Activated CD4-positive, alpha-beta T cell treated with anti-CD3 and anti-CD28 coated beads, Interleukin-2, amount 50 U/mL, for 1 hour (primary cell): ENCODE results near the gene CD1E.
"Not testable (repeated sequence)": the region's sequence is repeated elsewhere in the genome, so short reads cannot be mapped to it uniquely, and the experiment has no call there.

Source experiments
- DNase-seq: peaks from one replicate; pipeline ENCODE4 v3.0.0-alpha.2; 2020

The CD1E gene

DNA sequence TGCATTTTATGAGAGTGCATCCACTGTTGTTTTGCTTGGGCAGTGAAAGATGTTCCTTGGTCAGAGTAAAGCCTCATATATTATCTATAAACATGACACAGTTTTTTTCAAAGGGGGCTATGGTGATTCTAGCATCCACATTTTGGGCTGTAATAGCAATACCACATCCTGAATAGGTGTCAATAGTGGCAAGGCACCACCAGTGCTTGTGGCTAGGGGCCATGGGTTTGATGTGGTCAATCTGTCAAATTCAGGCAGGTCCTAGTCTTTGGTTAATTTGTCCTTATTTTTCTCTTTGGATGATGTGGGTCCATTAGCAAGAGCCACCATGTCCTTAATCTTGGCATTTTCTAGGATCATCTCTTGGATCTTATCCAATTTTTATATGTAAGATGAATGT is 13.1 kb downstream of the CD1E start:
- no peak for DNase-seq

DNA sequence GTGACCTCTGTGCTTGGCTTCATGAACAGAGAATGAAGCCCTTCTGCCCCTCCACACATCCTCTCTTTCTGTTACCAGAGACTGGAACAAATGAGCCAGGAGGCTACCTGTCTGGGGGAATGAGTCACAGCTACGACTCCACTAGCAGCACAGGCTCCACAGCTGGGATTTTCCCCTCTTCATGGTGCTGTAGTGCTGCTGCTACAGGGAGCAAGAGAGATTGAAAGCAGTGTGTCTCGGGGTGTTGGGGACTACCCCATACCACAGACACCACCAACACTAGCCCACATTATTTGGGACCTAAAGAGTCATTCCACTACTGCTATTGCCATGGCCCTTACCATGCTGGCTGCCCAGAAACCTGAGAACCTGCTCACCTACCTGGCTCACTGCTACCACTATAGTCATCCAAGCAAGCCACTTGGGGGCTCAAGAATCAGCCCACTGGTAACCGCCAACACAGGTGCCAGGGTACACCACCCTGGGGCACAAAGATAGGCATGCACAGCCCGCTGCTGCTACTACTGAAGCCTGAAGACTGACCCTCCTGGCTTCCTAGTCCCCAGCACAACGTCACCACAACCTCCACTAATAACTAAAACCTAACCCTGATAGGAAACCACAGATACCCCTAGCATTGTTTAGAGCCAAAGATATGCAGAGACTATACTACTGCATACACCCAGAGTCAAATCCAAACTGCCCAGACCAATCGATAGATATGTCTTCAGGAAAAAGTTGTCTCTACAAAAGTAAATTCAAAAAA is 17.7 kb downstream of the CD1E start:
- DNase-seq: no peak

DNA sequence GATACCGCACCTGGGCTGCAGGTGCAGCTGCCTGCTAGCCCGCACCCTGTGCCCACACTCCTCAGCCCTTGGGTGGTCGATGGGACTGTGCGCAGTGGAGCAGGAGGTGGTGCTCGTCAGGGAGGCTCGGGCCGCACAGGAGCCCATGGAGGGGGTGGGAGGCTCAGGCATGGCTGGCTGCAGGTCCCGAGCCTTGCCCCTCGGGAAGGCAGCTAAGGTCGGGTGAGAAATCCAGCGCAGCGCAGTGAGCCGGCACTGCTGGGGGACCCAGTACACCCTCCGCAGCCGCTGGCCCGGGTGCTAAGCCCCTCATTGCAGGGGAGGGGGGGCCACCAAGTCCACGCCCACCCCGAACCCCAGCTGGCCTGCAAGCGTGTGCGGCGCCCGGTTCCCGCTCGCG is 20.4 kb downstream of the CD1E start:
- DNase-seq: not testable (repeated sequence)

DNA sequence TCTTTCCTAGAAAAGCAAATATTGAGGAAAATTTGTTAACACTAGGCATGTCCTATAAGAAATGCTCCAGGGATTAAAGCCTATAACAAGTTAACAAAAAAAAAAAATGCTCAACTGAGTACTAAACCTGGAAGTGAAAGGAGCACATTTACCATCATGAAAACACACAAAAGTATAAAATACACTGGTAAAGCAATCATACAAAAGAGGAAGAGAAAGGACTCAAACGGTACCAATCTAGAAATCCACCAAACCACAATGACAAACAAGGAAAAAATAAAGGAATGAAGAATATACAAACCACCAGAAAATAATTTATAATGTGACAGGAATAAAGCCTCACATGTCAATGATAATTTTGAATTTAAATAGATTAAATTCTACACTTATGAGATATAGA is 21.2 kb downstream of the CD1E start:
- no peak for DNase-seq

DNA sequence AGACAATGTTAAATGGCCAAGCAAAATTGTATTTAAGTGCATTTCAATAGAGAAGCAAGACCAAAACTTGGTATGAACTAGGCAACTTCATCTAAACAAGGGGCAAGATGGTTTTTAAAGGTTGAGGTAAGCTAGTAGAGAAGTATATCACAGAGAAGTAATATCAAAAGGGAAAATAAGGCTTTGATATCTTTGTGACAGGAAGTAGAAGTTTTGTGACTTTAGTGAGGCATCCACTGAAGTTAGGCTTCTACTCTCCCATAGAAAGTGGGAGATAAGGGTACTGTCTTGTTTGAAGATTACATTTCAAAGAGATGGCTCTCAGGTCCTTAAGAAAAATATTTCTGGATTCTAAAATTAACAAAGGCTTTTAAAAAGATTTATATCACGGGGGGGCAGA is 36.6 kb downstream of the CD1E start:
- no peak for DNase-seq

DNA sequence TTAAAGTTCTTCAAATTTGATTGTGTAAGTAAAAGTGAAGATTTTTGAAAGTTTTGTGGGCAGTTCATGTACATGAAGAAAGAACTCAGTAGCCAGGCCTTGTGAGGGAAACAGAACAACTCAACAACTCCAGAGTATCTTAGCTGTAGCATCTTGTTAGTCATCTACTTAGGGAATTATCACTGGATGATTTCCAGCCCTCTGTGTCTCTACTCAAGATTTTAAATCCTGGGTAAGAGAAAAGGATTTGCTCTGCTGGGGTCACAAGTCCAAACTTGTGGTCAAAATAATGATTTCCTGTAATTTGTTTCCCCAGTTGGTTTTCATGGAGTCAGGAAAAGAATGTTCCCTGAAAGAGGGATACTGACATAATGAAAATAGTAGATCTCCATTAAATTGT is 37.4 kb downstream of the CD1E start:
- no peak for DNase-seq

DNA sequence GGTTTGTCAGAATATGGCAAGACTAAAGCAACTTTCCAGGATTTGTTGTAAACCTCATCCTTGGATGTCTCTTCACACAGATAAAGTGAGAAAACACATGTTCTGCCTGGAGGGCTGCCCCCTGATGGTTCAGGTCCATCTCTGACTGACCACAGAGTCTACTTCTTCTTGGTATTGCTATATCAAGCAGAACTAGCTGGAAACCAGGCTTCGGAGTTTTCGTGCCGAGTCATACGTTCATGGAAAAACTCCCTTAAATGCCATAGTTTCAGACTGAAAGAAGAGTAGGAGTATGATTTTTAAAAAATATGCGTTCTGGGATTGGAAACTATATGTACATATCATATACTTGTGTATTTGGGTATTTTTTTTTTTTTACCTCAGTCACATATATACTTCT is 39.8 kb downstream of the CD1E start:
- no peak for DNase-seq

DNA sequence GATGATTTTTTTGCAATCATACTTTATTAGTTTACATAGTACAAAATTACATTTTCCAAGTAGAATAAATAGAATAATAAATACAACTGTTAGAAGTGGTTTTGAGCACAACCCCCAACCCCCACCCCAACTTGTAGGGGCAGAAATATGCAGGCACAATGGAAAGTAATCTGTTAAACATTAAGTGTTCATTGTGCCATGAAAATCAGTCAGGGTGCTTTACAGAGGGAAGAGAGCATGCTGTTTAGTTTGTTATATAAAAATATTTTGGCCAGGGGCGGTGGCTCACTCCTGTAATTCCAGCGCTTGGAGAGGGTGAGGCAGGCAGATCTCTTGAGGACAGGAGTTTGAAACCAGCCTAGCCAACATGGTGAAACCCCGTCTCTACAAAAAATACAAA is 43.0 kb downstream of the CD1E start:
- DNase-seq: no peak

DNA sequence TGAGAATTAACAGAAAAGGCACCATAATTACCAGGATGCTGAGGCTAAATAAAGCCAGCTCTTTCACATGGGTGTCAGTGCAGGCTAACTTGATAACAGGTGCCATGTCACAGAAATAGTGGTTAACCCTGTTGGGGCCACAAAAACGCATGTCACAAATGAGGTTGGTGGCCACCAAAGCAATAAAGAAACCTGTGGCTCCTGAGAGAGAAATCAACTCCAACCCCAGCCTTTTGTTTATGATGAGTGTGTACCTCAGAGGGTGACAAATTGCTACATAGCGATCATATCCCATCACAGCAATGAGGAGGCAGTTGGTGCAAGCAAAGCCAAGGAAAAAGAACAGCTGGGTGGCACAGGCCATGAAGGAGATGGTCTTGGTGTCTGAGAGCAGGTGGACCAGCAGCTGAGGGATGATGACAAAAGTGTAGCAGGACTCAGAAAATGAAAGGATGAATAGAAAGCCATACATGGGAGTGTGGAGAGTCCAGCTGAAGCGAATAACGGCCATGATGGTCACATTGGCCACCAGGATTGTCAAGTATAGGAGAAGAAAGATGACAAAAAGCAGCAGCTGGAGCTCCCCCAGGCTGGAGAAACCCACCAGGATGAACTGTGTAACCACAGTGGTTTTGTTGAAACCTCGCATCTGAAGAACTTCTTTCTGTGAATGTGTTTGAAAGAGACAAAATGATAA is 45.3 kb downstream of the CD1E start, which contains the start of gene OR10T2:
Gene OR10T2, minus strand, starts transcription at position 649 of the 697 bp plus-strand sequence. Its CDS starts 0 bp downstream, at position 649.
- DNase-seq: no peak

DNA sequence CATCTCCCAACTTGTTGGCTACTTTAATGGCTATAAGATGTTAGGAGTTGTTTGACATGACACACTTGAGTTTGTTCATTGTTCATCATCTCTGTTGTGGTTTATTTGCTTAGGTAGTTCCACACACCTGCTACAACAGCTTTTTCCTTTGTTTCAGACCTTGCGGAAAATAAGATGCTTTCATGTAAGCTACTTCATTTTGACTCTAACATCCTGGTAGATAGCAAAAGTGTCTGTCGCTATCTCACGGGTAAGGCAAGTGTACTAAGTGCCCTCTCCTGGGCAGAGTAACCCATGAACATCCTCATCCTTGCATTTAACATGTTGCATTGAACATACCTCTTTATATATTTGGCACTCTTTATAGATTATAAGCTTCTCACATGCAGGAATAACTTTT is 47.2 kb downstream of the CD1E start:
- DNase-seq: no peak

DNA sequence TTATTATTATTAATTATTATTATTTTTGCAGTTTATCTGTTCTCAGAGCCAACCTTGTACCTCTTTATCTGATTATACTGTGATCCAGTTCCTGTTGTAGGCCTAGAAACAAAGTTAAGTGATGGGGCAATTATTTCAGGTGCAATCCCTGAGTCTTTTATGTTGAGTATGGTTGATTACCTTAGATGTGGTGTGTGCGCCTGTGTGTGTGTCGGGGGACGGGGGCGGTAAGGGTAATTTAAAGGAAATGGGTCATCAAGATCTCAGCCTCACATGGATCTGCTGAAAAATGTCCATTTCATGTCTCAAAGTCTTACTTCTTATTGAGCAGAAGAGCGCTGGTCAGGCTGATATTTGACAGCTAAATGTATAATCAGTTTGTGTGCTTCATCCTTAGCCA is 53.4 kb downstream of the CD1E start:
- DNase-seq: no peak
